GM12878 (cell line): ENCODE results near the gene GALNT17. TPM values are rescaled to one million over a fixed set of nuclear protein-coding genes. Genes with fewer than 3 reads are reported as not detected.

Experiments used
- ATAC-seq: fragments of 200-7000 bp; cut with Tn5 transposase; 3 replicates; pipeline ENCODE4 v1.9.1; 2020; ENCODE audit warnings: mild to moderate bottlenecking, moderate library complexity
- BruUV-seq: library from RNA; stranded (reverse); fragments of 400-500 nt; replicated peaks from 2 replicates; lab custom pipeline; 2021; lab: Mats Ljungman, UMichigan
- CTCF ChIA-PET: fragments of 300-600 bp; sonication (Branson Sonifier 250); formaldehyde crosslinking; extraction: SDS; loops from one replicate; lab custom pipeline; 2021; ENCODE audit warnings: inconsistent platforms; lab: Yijun Ruan, JAX
- POLR2A ChIA-PET: fragments of 350-600 bp; formaldehyde crosslinking; extraction: SDS; loops from one replicate; lab custom pipeline; 2021; ENCODE audit warnings: inconsistent platforms; lab: Charles Lee
- RAD21 ChIA-PET: fragments of 300-600 bp; sonication (Branson Sonifier 250); formaldehyde crosslinking; loops from one replicate; lab custom pipeline; 2023; ENCODE audit warnings: antibody characterized with exemption; ENCODE audit not compliant: unreplicated experiment; lab: Charles Lee
- SMC1A ChIA-PET: fragments of 300-600 bp; sonication (Branson Sonifier 250); formaldehyde crosslinking; loops from one replicate; lab custom pipeline; 2023; ENCODE audit not compliant: unreplicated experiment, uncharacterized antibody; lab: Charles Lee
- DNase-seq: peaks from one replicate; pipeline ENCODE4 v3.0.0-alpha.2; 2011; ENCODE audit warnings: low read depth, low spot score
- FAIRE-seq: peaks from 3 replicates; lab custom pipeline; 2011; peaks lifted over from hg19 to GRCh38; lab: Jason Lieb, UNC
- H2AFZ ChIP-seq: 2 replicates; pipeline ENCODE4 v1.6.0; 2011; ENCODE audit warnings: low read depth, low read length, control low read depth; ENCODE audit not compliant: control insufficient read depth
- H3K27ac ChIP-seq: 2 replicates; pipeline ENCODE4 v1.5.1; 2011; ENCODE audit warnings: control low read depth; ENCODE audit not compliant: control insufficient read depth, insufficient read depth
- H3K27me3 ChIP-seq, 2 experiments: replicated peaks in 1 of 2; 2 replicates each; pipeline versions ENCODE4 v1.6.0 to v1.6.1; 2011; ENCODE audit warnings: low read length in 1 of 2; ENCODE audit not compliant: control insufficient read depth in 2 of 2, insufficient read depth in 2 of 2
- H3K36me3 ChIP-seq, 2 experiments: 2 replicates each; pipeline ENCODE4 v1.5.1; 2011; ENCODE audit warnings: low read length in 1 of 2; ENCODE audit not compliant: control insufficient read depth in 2 of 2, insufficient read depth in 2 of 2
- H3K4me1 ChIP-seq: 2 replicates; pipeline ENCODE4 v1.6.1; 2011; ENCODE audit warnings: mild to moderate bottlenecking, low read length, moderate library complexity, mixed read lengths; ENCODE audit not compliant: control insufficient read depth, insufficient read depth
- H3K4me2 ChIP-seq: 2 replicates; pipeline ENCODE4 v1.6.0; 2011; ENCODE audit warnings: control low read depth; ENCODE audit not compliant: control insufficient read depth, insufficient read depth
- H3K4me3 ChIP-seq: fragments of 200-600 bp; sonication (generic); 2 replicates; pipeline ENCODE4 v1.5.1; 2016
- H3K79me2 ChIP-seq: 2 replicates; pipeline ENCODE4 v1.6.0; 2011; ENCODE audit warnings: low read length; ENCODE audit not compliant: control insufficient read depth, insufficient read depth
- H3K9ac ChIP-seq: 2 replicates; pipeline ENCODE4 v1.8.0; 2011; ENCODE audit warnings: low read length, control low read depth, mixed read lengths; ENCODE audit not compliant: control insufficient read depth, insufficient read depth
- H3K9me3 ChIP-seq: replicated peaks from 3 replicates; pipeline ENCODE4 v1.5.1; 2011; ENCODE audit warnings: mild to moderate bottlenecking, low read length; ENCODE audit not compliant: control insufficient read depth, insufficient read depth
- H4K20me1 ChIP-seq: 2 replicates; pipeline ENCODE4 v1.6.0; 2011; ENCODE audit not compliant: control insufficient read depth, insufficient read depth
- BCL11A ChIP-seq: IDR thresholded peaks from 2 replicates; pipeline ENCODE4 v1.6.1; 2011; ENCODE audit warnings: low read depth, low read length
- BRCA1 ChIP-seq: IDR thresholded peaks from 2 replicates; pipeline ENCODE4 v1.6.1; 2011; ENCODE audit warnings: low read depth, low read length, improper control_type of control experiment
- CREM ChIP-seq: IDR thresholded peaks from 2 replicates; pipeline ENCODE4 v1.6.1; 2014; ENCODE audit warnings: antibody characterized with exemption, low read depth
- NFIC ChIP-seq: IDR thresholded peaks from 2 replicates; pipeline ENCODE4 v1.6.1; 2012; ENCODE audit warnings: low read depth, mild to moderate bottlenecking, inconsistent platforms, low read length, moderate library complexity
- NFYA ChIP-seq: IDR thresholded peaks from 2 replicates; pipeline ENCODE4 v1.6.1; 2011; ENCODE audit warnings: low read depth, mild to moderate bottlenecking, low read length, improper control_type of control experiment, borderline replicate concordance
- PAX5 ChIP-seq: IDR thresholded peaks from 2 replicates; pipeline ENCODE4 v1.6.1; 2011; ENCODE audit warnings: low read depth, low read length, borderline replicate concordance
- SIN3A ChIP-seq: IDR thresholded peaks from 2 replicates; pipeline ENCODE4 v1.6.1; 2012; ENCODE audit warnings: low read depth, low read length, improper control_type of control experiment
- SMAD1 ChIP-seq: fragments of 450-650 bp; IDR thresholded peaks from 2 replicates; pipeline ENCODE4 v1.6.1; 2018; ENCODE audit warnings: mild to moderate bottlenecking, low read depth; ENCODE audit not compliant: partially characterized antibody
- SMAD5 ChIP-seq: IDR thresholded peaks from 2 replicates; pipeline ENCODE4 v1.6.1; 2016; ENCODE audit warnings: antibody characterized with exemption, low read depth
- STAT3 ChIP-seq: IDR thresholded peaks from 2 replicates; pipeline ENCODE4 v1.6.1; 2011; ENCODE audit warnings: low read depth, low read length, improper control_type of control experiment
- TCF12 ChIP-seq: IDR thresholded peaks from 2 replicates; pipeline ENCODE4 v1.6.1; 2011; ENCODE audit warnings: low read depth, mild to moderate bottlenecking, low read length
- WGBS: methylation state at CpG from one replicate; pipeline ENCODE4 v1.1.6; 2016; ENCODE audit warnings: low lambda C conversion rate; ENCODE audit not compliant: insufficient replicate concordance, insufficient coverage; ENCODE audit errors: missing lambda C conversion rate; 5-methylcytosine and 5-hydroxymethylcytosine counted together
- in situ Hi-C: fragments of 300-500 bp; cut with MboI; formaldehyde crosslinking; loops from 9 replicates; pipeline ENCODE4 v1.14.3; 2018; ENCODE audit warnings: mixed read lengths
- intact Hi-C: fragments of 100-400 bp; cut with micrococcal nuclease; formaldehyde crosslinking; loops from one replicate; pipeline ENCODE4 v1.14.2; 2022; ENCODE audit not compliant: unreplicated experiment
- polyA plus RNA-seq, 11 experiments: library from polyadenylated mRNA; depleted of rRNA in 4 of 11; unstranded in 6 of 11; stranded (reverse) in 5 of 11; fragments of >200 nt; fragmentation: Nextera tagmentation in 4 of 11; fragmentation: Illumina TruSeq in 1 of 11; extraction: Ambion mirVana in 4 of 11; extraction: Trizol in 1 of 11; gene quantifications; 1 replicate in 1 of 11; 2 replicates in 10 of 11; pipeline versions ENCODE4 v1.2.1 to v1.2.3, GENCODE V29; 2011 to 2016; ENCODE audit warnings: inconsistent platforms in 2 of 11, missing spikeins in 2 of 11, low read depth in 1 of 11
- total RNA-seq, 4 experiments: library from RNA; depleted of rRNA in 3 of 4; stranded (reverse); fragments of >200 nt in 3 of 4; fragmentation: Illumina TruSeq in 1 of 4; extraction: Trizol in 1 of 4; gene quantifications; 2 replicates each; pipeline versions ENCODE4 v1.2.1 to v1.2.3, GENCODE V29; 2013 to 2021
- TF ChIP-seq, protein P1 (sequence below): fragments of 450-650 bp; IDR thresholded peaks from 2 replicates; pipeline ENCODE4 v1.6.1; 2016; ENCODE audit warnings: mild to moderate bottlenecking, moderate library complexity, borderline replicate concordance
- TF ChIP-seq, protein P2 (sequence below): IDR thresholded peaks from 2 replicates; pipeline ENCODE4 v1.6.1; 2012; ENCODE audit warnings: improper control_type of control experiment, low read depth, low read length; ENCODE audit not compliant: insufficient replicate concordance
- TF ChIP-seq, protein P3 (sequence below): IDR thresholded peaks from 2 replicates; pipeline ENCODE4 v1.6.1; 2011; ENCODE audit warnings: borderline replicate concordance, low read depth, mild to moderate bottlenecking, moderate library complexity, low read length; ENCODE audit not compliant: insufficient read depth, poor library complexity, severe bottlenecking

The GALNT17 gene
- total and polyA plus RNA-seq, 10 of the 15 experiments (the other 5 are each of a cell fraction or from before 2014, with no cell fraction given): 0.12 to 0.15 TPM; not detected in 8

DNA sequence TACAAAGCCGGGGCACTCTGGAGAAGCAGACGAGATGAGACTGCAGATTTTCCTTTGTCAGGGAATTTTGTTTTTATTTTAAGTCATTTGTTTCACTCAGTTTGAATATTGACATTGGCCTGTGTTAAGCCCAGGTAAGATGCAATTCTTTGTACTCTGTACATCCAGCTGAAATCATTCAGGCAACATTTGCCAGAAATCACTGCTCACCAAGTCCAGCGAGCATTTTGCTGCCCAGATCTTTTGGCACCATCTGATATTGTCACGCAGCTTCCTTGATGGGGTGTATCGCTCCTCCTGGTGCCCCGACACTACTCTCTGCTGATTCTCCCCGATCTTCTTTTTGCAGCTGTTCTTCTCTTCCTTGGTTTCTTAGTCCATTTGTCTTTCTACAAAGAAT, 261.7 kb downstream of the GALNT17 start:
- H3K27ac ChIP-seq: no peak overlapping the region
- no peaks in the 10 kb centered on the region for H3K4me1 ChIP-seq
- WGBS: 26% methylated on average over 7 of the region's 7 CpGs
- ATAC-seq: no peak
- H3K9ac ChIP-seq: no peak overlapping the region
- H4K20me1 ChIP-seq: no peaks in the 10 kb centered on the region
- no peaks in the 10 kb centered on the region; the same call in 2 of the 3 replicates for H3K9me3 ChIP-seq
- BruUV-seq: no TSS peak
- H3K4me2 ChIP-seq: no peak overlapping the region
- in situ Hi-C loops (no loop called here), intact Hi-C loops (no loop called here)
- RAD21 ChIA-PET: no interaction called here
- SMC1A ChIA-PET: interaction anchor here (0.6 kb wide), 1 partner anchor 462 kb away, joined by 3 read pairs; no protein-coding TSS in a partner anchor
- POLR2A ChIA-PET: no interaction called here
- no peaks in the 10 kb centered on the region for H3K79me2 ChIP-seq
- no peak for DNase-seq
- no peaks in the 10 kb centered on the region for H3K27me3 ChIP-seq
- no peak overlapping the region for H3K4me3 ChIP-seq
- CTCF ChIA-PET: no interaction called here
- H2AFZ ChIP-seq: no peak overlapping the region
- FAIRE-seq: no peak
- no peaks in the 10 kb centered on the region for H3K36me3 ChIP-seq
- TF ChIP-seq SMAD5 (no peak), CREM (no peak), STAT3 (no peak), BCL11A (no peak), TCF12 (no peak), PAX5 (no peak), SMAD1 (no peak), BRCA1 (no peak), SIN3A (no peak), NFIC (no peak), NFYA (no peak)
- TF ChIP-seq, protein P1, sequence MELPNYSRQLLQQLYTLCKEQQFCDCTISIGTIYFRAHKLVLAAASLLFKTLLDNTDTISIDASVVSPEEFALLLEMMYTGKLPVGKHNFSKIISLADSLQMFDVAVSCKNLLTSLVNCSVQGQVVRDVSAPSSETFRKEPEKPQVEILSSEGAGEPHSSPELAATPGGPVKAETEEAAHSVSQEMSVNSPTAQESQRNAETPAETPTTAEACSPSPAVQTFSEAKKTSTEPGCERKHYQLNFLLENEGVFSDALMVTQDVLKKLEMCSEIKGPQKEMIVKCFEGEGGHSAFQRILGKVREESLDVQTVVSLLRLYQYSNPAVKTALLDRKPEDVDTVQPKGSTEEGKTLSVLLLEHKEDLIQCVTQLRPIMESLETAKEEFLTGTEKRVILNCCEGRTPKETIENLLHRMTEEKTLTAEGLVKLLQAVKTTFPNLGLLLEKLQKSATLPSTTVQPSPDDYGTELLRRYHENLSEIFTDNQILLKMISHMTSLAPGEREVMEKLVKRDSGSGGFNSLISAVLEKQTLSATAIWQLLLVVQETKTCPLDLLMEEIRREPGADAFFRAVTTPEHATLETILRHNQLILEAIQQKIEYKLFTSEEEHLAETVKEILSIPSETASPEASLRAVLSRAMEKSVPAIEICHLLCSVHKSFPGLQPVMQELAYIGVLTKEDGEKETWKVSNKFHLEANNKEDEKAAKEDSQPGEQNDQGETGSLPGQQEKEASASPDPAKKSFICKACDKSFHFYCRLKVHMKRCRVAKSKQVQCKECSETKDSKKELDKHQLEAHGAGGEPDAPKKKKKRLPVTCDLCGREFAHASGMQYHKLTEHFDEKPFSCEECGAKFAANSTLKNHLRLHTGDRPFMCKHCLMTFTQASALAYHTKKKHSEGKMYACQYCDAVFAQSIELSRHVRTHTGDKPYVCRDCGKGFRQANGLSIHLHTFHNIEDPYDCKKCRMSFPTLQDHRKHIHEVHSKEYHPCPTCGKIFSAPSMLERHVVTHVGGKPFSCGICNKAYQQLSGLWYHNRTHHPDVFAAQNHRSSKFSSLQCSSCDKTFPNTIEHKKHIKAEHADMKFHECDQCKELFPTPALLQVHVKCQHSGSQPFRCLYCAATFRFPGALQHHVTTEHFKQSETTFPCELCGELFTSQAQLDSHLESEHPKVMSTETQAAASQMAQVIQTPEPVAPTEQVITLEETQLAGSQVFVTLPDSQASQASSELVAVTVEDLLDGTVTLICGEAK: no peak
- TF ChIP-seq, protein P2, sequence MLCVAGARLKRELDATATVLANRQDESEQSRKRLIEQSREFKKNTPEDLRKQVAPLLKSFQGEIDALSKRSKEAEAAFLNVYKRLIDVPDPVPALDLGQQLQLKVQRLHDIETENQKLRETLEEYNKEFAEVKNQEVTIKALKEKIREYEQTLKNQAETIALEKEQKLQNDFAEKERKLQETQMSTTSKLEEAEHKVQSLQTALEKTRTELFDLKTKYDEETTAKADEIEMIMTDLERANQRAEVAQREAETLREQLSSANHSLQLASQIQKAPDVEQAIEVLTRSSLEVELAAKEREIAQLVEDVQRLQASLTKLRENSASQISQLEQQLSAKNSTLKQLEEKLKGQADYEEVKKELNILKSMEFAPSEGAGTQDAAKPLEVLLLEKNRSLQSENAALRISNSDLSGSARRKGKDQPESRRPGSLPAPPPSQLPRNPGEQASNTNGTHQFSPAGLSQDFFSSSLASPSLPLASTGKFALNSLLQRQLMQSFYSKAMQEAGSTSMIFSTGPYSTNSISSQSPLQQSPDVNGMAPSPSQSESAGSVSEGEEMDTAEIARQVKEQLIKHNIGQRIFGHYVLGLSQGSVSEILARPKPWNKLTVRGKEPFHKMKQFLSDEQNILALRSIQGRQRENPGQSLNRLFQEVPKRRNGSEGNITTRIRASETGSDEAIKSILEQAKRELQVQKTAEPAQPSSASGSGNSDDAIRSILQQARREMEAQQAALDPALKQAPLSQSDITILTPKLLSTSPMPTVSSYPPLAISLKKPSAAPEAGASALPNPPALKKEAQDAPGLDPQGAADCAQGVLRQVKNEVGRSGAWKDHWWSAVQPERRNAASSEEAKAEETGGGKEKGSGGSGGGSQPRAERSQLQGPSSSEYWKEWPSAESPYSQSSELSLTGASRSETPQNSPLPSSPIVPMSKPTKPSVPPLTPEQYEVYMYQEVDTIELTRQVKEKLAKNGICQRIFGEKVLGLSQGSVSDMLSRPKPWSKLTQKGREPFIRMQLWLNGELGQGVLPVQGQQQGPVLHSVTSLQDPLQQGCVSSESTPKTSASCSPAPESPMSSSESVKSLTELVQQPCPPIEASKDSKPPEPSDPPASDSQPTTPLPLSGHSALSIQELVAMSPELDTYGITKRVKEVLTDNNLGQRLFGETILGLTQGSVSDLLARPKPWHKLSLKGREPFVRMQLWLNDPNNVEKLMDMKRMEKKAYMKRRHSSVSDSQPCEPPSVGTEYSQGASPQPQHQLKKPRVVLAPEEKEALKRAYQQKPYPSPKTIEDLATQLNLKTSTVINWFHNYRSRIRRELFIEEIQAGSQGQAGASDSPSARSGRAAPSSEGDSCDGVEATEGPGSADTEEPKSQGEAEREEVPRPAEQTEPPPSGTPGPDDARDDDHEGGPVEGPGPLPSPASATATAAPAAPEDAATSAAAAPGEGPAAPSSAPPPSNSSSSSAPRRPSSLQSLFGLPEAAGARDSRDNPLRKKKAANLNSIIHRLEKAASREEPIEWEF: no peak
- TF ChIP-seq, protein P3, sequence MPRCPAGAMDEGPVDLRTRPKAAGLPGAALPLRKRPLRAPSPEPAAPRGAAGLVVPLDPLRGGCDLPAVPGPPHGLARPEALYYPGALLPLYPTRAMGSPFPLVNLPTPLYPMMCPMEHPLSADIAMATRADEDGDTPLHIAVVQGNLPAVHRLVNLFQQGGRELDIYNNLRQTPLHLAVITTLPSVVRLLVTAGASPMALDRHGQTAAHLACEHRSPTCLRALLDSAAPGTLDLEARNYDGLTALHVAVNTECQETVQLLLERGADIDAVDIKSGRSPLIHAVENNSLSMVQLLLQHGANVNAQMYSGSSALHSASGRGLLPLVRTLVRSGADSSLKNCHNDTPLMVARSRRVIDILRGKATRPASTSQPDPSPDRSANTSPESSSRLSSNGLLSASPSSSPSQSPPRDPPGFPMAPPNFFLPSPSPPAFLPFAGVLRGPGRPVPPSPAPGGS: no peak
